GM19455 (cell line): ENCODE measurements around the gene TENT4B.
"Not testable (repeated sequence)": the region's sequence is repeated elsewhere in the genome, so short reads cannot be mapped to it uniquely, and the experiment has no call there.

Experiments
- ATAC-seq: cut with Tn5 transposase; IDR thresholded peaks from one replicate; pipeline ENCODE4 v1.9.1; 2021; ENCODE audit not compliant: unreplicated experiment

TENT4B gene

GRCh38 chr16:50154420-50154950 is 1.4 kb downstream of the TENT4B start:
- no peak for ATAC-seq

GRCh38 chr16:50155925-50156324 is 2.8 kb downstream of the TENT4B start:
- ATAC-seq = no peak

GRCh38 chr16:50156590-50156989 is 3.5 kb downstream of the TENT4B start:
- no peak for ATAC-seq

GRCh38 chr16:50160495-50161164 is 7.5 kb downstream of the TENT4B start:
- ATAC-seq = no peak

DNA sequence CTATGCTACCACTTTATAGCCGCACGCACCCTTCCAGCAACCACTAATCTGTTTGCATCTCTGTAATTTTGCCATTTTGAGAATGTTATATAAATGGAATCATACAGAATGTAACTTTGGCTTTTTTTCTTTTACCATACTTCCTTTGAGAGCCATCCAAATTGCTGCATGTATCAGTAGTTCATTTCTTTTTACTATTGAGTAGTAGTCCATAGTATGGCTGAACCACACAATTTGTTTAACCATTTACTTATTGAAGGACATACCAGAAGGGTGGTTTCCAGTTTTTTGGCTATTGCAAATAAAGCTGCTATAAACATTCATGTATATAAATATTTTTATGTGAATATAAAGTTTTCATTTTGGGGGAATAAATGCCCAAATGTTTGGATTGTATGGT is 8.8 kb downstream of the TENT4B start:
- ATAC-seq = no peak

GRCh38 chr16:50165473-50165872 is 12.4 kb downstream of the TENT4B start:
- no peak for ATAC-seq

DNA sequence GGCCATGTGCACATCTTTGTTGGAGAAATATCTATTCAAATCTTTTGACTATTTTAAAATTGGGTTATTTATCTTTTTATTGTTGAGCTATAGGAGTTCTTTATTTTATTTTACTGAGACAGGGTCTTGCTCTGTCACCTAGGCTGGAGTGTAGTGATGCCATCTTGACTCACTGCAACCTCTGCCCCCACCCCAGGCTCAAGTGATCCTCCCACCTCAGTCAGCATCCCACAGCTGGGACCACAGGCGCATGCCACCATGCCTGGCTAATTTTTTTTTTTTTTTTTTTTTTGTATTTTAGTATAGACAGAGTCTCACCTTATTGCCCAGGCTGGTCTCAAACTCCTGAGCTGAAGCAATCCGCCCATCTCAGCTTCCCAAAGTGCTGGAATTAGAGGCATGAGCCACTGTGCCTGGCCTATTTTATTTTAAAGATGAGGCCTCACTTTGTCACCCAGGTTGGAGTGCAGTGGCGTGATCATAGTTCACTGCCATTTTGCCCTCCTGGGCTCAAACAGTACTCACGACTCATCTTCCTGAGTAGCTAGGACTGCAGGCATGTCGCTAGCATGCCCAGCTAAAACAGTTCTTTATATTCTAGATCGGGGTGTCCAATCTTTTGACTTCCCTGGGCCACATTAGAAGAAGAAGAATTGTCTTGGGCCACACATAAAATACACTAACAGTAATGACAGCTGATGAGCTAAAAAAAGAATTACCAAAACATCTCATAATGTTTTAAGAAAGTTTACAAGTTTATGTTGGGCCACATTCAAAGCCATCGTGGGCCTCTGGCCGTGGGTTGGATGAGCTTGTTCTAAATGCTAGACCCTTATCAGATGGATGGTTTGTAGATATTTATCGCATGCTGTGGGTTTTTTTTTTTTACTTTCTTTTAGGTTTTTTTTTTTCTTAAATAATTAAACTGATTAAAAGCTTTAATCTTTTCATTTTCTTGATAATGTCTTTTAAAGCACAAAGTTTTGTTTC is 13.7 kb downstream of the TENT4B start:
- no peak for ATAC-seq

GRCh38 chr16:50167556-50167955 is 14.4 kb downstream of the TENT4B start:
- ATAC-seq = no peak

GRCh38 chr16:50169555-50170096 is 16.5 kb downstream of the TENT4B start:
- ATAC-seq = no peak

- ATAC-seq = not testable (repeated sequence)
Measured at GRCh38 chr16:50171773-50172172, 18.7 kb downstream of the TENT4B start.

DNA sequence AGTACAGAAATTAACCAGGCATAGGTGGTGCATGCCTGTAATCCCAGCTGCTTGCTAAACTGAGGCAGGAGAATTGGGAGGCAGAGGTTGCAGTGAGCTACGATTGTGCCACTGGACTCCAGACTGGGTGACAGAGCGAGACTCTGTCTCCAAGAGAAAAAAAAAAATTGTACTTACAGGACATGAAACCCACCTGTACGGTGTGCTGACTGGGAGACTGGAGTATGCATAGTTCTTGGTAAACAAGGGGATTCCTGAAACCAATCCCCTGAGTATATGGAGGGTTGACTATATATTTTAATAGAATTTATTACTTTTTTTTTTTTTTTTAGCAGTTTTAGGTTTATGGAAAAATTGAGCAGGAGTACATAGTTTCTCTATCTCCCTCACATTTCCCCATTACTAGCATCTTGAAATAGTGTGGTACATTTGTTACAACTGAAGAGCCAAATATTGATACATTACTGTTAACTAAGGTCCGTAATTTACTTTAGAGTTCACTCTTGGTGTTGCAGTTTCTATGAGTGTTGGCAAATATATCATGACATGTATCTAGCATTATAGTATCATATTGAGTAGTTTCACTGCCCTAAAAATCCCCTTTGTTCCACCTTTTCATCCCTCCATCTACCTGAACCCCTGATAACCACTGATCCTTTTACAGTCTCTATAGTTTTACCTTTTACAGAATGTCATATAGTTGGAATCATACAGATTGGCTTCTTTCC is 19.3 kb downstream of the TENT4B start:
- no peak for ATAC-seq

DNA sequence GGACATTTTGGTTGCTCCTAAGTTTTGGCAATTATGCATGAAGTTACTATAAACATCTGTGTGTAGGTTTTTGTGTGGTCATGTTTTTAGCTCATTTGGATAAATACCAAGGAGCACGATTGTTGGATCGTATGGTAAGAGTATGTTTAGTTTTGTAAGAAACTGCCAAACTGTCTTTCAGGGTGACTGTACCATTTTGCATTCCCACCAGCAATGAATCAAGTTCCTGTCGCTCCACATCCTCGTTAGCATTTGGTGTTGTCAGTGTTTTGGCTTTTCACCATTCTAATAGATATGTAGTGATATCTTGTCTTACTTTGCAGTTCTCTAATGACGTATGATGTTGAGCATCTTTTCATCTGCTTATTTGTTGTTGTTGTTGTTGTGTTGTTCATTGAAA is 20.2 kb downstream of the TENT4B start:
- ATAC-seq = no peak

- no peak for ATAC-seq
Measured at GRCh38 chr16:50178491-50178941, 25.4 kb downstream of the TENT4B start.

- ATAC-seq = no peak
Measured at GRCh38 chr16:50182441-50182840, 29.3 kb downstream of the TENT4B start.

DNA sequence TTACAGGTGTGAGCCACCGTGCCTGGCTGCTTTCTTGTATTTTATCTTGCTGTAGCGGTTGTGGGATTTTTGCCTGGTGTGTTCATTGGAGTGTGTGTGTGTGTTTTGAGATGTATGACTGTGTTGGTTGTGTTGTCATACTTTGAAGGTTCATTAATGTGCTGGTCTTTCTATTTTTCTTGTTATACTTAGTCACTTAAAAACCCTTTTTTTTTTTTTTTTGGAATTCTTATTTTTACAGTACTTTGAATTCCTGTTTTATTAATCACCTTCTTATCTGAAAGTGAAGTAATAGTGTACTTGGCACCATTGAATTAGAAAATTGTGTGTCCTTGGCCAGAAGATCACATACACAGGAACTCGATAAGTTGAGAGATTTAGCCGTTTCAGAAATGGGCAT is 30.2 kb downstream of the TENT4B start:
- ATAC-seq = no peak

- ATAC-seq = no peak
Measured at GRCh38 chr16:50185005-50185505, 31.9 kb downstream of the TENT4B start.

GRCh38 chr16:50188619-50189136 is 35.6 kb downstream of the TENT4B start:
- no peak for ATAC-seq

DNA sequence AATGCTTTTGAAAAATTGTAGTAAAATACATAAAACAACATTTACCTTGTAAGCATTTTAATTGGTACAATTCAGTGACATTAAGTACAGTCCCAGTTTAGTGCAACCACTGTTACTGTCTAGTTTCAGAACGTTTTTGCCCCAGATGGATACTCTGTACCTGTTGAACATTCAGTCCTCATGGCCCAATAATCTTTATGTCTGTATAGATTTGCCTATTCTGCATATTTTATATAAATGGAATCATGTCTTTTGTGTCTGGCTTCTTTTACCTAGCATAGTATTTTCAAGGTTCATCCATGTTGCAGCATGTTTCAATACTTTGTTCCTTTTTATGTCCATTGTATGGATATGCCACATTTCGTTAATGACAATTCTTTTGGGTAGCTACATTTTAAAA is 37.2 kb downstream of the TENT4B start:
- ATAC-seq = no peak

GRCh38 chr16:50192386-50193050 is 39.4 kb downstream of the TENT4B start:
- no peak for ATAC-seq

DNA sequence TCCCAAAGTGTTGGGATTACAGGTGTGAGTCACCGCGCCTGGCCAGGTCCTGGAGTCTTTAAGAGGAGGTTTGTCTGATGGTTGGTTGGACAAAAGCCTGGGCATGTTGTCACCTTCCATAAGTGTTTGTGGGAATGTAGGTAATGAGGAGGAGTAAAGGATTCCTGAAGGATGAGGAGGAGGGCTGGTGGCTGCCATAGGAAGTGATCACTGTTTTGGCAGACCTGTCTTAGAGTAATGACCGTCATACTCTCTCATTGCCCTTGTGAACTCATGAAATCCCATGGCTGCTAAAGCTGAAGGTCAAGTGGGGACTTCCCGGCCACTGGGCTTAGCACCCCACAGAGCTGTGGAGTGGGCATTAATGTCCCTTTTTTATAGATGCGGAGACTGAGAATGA is 40.5 kb downstream of the TENT4B start:
- ATAC-seq = no peak
